ENCODE data around the gene CEP72. TPM values are rescaled to one million over a fixed set of nuclear protein-coding genes. Genes with fewer than 3 reads are reported as not detected.
"Not testable (repeated sequence)": the region's sequence is repeated elsewhere in the genome, so short reads cannot be mapped to it uniquely, and the experiment has no call there.

CEP72 gene
- total RNA-seq, 2 donors from 2014 or later, result 4.1 to 8.2 TPM

GRCh38 chr5:592158-592557 lies 20.0 kb upstream of the CEP72 start:
- ATAC-seq (peak; percentile 72), DNase-seq (no peak)
- intact Hi-C loops (cut with DNase I, micrococcal nuclease), result no loop called here

GRCh38 chr5:593511-593910 lies 18.6 kb upstream of the CEP72 start:
- no peak for DNase-seq
- intact Hi-C loops (cut with DNase I, micrococcal nuclease), result no loop called here
- no peak for ATAC-seq

- ATAC-seq (no peak), DNase-seq (no peak)
- intact Hi-C loops (cut with DNase I, micrococcal nuclease), result no loop called here
Measured at GRCh38 chr5:594226-594860, 17.8 kb upstream of the CEP72 start.

GRCh38 chr5:595285-595875 lies 16.8 kb upstream of the CEP72 start:
- intact Hi-C loops (cut with DNase I, micrococcal nuclease), result no loop called here
- DNase-seq (no peak), ATAC-seq (no peak)

GRCh38 chr5:597871-598563 lies 14.1 kb upstream of the CEP72 start:
- no peak for ATAC-seq
- no peak for DNase-seq
- intact Hi-C loops (cut with DNase I, micrococcal nuclease), result no loop called here

GRCh38 chr5:598564-598890 lies 13.6 kb upstream of the CEP72 start:
- ATAC-seq, result no peak
- intact Hi-C loops (cut with DNase I, micrococcal nuclease), result no loop called here
- no peak for DNase-seq

GRCh38 chr5:600886-601541 lies 11.1 kb upstream of the CEP72 start:
- intact Hi-C loops (cut with DNase I, micrococcal nuclease), result no loop called here
- DNase-seq, result no peak
- ATAC-seq, result peak; percentile 93

- intact Hi-C loops (cut with DNase I, micrococcal nuclease), result no loop called here
- DNase-seq, result peak in 1 of 2 donors; percentile 18
- ATAC-seq, result no peak
Measured at GRCh38 chr5:601771-602465, 10.2 kb upstream of the CEP72 start.

- no peak for DNase-seq
- intact Hi-C loops (cut with DNase I, micrococcal nuclease), result no loop called here
Measured at GRCh38 chr5:602466-603035, 9.6 kb upstream of the CEP72 start.

GRCh38 chr5:603081-603998 lies 8.8 kb upstream of the CEP72 start:
- ATAC-seq (no peak), DNase-seq (peak in 1 of 2 donors; percentile 16)
- intact Hi-C loops (cut with DNase I, micrococcal nuclease), result no loop called here

More at GRCh38 chr5:602466-603035, 9.6 kb upstream of the CEP72 start:
- no peak for ATAC-seq

- ATAC-seq (no peak), DNase-seq (peak in 1 of 2 donors; percentile 12)
Measured at GRCh38 chr5:604391-604831, 7.7 kb upstream of the CEP72 start.

GRCh38 chr5:605090-605489 lies 7.0 kb upstream of the CEP72 start:
- intact Hi-C loops (cut with DNase I, micrococcal nuclease); ATAC-seq; DNase-seq: not testable (repeated sequence)

More at GRCh38 chr5:604391-604831, 7.7 kb upstream of the CEP72 start:
- intact Hi-C loops (cut with DNase I, micrococcal nuclease), result no loop called here

- intact Hi-C loops (cut with DNase I, micrococcal nuclease), result no loop called here
- ATAC-seq (no peak), DNase-seq (peak in 1 of 2 donors; percentile 11)
Measured at GRCh38 chr5:606061-606460, 6.1 kb upstream of the CEP72 start.

GRCh38 chr5:606526-607399 lies 5.4 kb upstream of the CEP72 start:
- DNase-seq (peak in 1 of 2 donors; percentile 22), ATAC-seq (no peak)
- intact Hi-C loops (cut with DNase I, micrococcal nuclease), result no loop called here

GRCh38 chr5:607541-608428 lies 4.4 kb upstream of the CEP72 start:
- intact Hi-C loops (cut with DNase I, micrococcal nuclease), result no loop called here
- peak; percentile 29 to 35 for DNase-seq
- ATAC-seq, result no peak
